HCEC 1CT (cell line): Measurements from ENCODE around the gene NUDT21.

ENCODE experiments used
- DNase-seq: peaks from one replicate; pipeline ENCODE4 v3.0.0-alpha.2; 2017

NUDT21 gene

GRCh38 chr16:56460101-56460500 is 9.0 kb upstream of the NUDT21 start:
- no peak for DNase-seq

GRCh38 chr16:56457927-56458470 is 6.9 kb upstream of the NUDT21 start:
- no peak for DNase-seq

GRCh38 chr16:56451753-56452689 is 889 bp upstream of the NUDT21 start:
- peak; percentile 28 for DNase-seq

DNA sequence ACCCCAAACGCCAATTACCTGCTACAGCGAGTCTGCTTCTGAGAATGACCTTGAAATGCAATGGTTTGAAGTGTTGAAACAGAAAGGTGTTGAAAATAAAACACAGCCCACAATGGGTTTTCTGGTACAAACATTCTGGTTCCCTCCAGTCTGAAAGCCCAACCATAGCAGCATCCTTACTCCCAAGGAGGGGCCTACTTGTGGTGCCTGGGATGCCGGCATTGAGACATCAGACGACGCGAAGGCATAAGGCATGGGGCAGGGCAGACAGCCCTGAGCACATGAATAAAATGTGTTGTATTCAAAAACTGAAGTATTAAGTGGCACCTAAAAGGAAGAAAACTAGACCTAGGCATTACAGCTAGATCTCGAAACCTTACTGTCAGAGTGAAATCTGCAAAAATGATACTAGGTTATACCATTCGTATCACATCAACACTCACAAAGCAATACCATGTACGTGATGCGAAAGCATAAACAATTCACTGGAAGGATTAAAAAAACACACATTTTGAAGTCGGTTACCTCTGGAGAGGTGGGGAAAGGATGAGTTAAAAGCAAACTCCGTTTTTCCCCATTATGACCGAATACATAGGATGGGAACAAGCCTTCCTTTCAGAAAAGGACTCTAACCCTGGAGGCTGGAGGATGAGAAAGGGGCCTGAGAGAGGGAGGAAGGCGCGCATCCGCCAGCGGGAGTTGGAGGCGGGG is 702 bp downstream of the NUDT21 start:
- peak; percentile 18 for DNase-seq

GRCh38 chr16:56448005-56448404 is 3.1 kb downstream of the NUDT21 start:
- no peak for DNase-seq

DNA sequence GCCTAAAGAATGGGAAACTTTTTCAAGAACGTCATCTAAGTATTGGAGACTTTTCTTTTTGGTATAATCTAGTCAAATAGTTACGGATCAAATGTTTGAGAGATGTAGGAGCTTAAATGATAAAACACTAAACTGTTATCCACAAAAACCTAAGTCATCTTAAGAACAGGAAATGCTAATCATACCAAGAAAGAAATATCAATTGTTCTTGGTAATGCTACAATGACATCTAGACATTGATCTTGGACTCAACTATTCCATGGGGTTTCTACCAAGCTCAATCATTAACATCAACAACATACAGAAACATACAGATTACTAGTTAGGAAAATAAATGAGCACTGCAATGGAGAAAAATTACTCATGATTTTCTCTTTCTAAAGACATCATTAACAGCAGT is 3.8 kb downstream of the NUDT21 start:
- no peak for DNase-seq

GRCh38 chr16:56438038-56438437 is 13.1 kb downstream of the NUDT21 start:
- DNase-seq = no peak

DNA sequence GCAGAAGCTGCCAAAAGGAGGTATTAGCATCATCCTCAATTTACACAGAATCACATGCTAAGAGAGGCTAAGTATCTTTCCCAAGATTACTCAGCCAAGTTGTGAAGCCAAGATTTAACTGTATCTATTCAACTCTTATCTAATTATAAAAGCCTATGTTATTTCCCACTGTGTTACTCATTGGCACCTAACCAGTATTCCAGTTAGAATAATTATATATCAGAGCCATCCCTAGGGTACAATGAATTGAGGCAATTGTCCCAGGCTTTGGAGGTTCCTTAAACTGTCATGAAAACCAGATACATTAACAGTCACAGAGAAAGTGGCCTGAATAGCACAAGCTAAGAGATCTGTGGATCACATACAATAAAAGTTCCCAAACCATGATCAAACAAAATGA is 14.9 kb downstream of the NUDT21 start:
- DNase-seq = no peak

DNA sequence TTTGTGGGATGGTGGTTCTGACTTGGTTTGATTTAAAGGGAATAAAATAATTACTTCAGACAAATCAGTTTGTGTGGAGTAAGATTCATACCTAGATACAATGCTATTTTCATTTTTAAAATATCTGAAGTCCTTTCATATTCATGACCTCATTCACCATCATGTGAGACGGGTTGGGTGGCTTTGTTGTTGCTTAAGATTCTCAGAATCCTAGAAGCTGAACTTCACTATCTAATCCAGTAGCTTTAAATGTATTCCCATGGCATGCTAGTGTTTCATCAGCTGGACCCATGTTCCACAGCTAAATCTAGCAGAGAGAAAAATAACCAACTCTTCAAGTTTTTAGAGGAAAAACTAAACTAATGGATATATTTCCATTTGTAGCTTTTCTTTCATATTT is 23.0 kb downstream of the NUDT21 start:
- DNase-seq = no peak

- DNase-seq = no peak
Measured at GRCh38 chr16:56426585-56426984, 24.5 kb downstream of the NUDT21 start.

- DNase-seq = peak; percentile 84
Measured at GRCh38 chr16:56425439-56425832, 25.7 kb downstream of the NUDT21 start, which contains the start of gene AMFR. Gene AMFR (minus strand): TSS chr16:56425545. CDS start chr16:56425327, 218 bp downstream.

- no peak for DNase-seq
Measured at GRCh38 chr16:56424791-56425438, 26.2 kb downstream of the NUDT21 start.

- DNase-seq = peak; percentile 8
Measured at GRCh38 chr16:56424404-56424764, 26.7 kb downstream of the NUDT21 start.

DNA sequence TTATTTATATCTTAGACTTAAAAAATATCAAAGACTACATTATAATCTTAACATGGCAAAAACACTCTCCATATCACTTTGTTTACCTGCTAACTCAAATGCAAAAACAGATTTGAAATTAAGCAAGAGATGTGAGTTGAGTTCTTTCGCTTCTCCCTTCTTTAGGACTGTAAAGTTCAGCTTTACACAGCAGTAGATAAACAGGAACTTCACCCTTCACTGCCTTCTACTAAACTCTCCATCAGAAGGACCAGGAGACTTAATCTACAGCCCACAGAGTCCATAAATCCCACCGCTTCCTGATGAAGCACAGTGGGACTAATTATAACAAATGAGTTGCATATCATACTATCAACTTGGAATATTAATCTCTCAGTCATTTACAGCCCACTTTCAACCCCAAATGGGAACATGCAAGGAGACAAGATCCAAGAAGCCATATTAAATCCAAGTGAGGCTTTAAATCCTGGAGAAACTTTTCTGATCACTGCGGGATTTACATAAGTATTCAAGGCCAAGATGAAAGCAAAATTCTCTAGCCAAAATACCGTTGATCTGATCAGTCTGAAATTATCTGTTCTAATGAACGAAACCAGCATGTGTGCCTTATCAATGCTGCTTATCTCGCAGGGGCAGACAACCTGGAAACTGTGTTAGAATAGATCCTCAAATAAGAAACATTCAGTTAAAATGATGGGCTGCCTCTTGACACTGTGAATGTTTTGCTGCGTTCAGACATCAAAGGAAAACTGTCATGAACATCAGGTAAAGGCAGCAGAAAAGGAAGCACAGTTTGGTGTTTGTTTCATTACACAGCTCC is 27.3 kb downstream of the NUDT21 start:
- peak; percentile 4 for DNase-seq

DNA sequence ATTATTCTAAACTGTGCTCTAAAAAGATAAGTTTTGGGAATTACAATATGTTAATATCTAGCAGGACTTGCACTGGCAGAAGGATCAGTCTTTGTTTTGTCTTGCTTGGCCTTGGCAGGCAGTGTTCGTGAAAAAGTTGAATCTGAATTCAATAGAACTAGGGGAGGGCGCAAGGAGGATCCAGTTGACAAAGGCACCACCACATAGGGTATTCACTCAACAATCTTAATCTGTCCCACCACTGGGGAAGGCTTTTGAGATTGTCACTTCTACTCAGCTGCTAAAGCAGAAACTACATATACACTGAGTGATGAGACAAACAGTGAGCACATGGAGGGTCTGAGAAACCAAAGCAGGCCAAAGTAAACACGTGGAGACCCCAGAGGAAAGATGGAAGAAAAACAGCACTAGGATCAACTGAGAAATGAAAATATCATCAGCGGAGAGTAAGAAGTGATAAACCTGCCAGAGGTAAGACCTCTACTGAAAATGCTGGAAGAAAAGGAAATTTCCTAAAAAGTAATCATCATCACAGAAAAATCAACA is 28.2 kb downstream of the NUDT21 start:
- no peak for DNase-seq

GRCh38 chr16:56421976-56422669 is 29.0 kb downstream of the NUDT21 start:
- no peak for DNase-seq

DNA sequence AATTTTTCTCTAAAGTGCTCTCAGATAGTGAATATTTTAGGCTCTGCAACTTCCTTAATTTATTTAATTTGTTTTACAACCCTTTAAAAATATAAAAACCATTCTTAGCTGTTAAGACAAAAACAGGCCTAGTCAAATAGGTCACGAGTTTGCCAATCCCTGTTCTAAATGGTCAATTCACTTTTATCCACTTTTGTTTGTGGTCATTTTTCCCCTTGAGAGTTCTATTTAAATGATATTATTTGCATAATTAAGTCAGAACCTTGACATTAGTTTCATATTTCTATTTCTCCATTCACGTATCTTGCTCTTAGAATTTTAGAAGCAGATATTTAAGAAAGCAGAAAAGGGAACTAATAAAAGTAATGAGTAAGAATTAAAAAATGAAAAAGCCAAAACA is 29.8 kb downstream of the NUDT21 start:
- DNase-seq = no peak

DNA sequence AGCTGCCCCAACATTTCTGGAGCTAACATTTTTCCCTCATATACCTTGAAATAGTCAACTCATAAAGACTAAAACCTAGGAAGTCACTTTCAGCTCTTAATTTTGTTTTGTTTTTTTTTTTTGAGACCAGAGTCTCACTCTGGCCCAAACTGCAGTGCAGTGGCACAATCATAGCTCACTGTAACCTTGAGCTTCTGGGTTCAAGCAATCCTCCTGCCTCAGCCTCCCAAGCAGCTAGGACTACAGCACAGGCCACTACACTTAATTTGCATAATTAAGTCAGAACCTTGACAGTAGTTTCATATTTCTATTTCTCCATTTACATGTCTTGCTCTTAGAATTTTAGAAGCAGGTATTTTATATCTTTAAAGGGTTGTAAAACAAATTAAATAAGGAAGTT is 30.5 kb downstream of the NUDT21 start:
- DNase-seq = no peak

GRCh38 chr16:56419740-56420548 is 31.2 kb downstream of the NUDT21 start:
- no peak for DNase-seq

- no peak for DNase-seq
Measured at GRCh38 chr16:56417138-56417537, 34.0 kb downstream of the NUDT21 start.

GRCh38 chr16:56415875-56416274 is 35.3 kb downstream of the NUDT21 start:
- no peak for DNase-seq
